Stimulated activated CD4-positive, alpha-beta T cell treated with anti-CD3 and anti-CD28 coated beads, Interleukin-2, amount 100 ng/mL, for 4 hours (primary cell): ENCODE results near the gene SULT2B1.
"Not testable (repeated sequence)": the region's sequence is repeated elsewhere in the genome, so short reads cannot be mapped to it uniquely, and the experiment has no call there.

Experiments used
- DNase-seq: peaks from one replicate; pipeline ENCODE4 v3.0.0-alpha.2; 2020; ENCODE audit warnings: low read depth

The SULT2B1 gene

DNA sequence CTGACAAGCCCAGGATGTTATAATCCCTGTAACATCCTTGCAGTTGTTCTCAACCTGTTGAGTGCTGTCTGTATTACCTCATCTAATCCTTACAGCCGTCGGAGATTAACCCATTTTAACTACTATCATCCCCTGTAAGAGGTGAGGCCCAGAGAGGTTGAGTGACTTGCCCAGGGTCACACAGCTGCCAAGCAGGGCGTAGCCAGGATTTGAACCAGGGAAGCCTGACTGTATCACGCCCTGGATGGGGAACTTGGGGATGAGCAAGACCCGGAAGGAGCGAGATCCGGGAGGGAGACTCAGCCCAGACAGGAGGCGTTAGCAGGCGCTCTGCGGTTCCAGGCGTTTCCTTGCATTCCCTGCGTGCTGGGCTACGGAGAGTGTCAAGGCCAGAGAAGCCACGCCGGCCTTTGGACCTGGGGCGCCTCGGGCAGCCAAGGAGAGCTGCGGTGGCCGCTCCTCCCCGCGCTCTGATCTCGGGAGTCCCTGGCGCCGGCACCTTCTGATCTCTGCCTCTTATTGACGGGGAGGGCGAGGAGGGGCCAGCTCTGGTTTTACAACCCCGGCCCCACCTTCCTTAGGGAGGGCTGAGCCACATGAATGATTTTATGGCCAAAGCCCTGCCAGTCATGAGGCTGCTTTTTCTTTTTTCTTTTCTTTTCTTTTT is 6.2 kb downstream of the SULT2B1 start:
- no peak for DNase-seq

DNA sequence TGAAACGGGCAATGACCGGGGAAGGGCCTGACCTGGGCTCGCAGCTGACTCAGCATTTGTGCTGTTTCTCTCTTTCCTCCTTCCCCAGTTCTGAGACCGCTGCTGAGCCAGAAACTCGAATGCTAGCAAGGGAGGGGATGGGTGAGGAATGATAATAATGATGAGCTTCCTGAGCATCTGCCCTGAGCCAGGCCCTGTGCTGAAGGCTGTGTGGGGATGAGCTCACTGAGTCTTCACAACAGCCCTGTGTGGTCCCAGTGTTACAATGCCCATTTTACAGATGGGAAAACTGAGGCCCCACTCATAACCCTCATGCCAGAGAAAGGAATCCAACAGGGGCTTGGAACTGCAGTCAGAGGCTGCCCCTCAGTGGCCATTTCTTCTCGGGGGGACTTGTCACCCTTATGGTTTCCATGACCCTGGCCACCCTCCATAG is 8.1 kb downstream of the SULT2B1 start:
- DNase-seq, result no peak

DNA sequence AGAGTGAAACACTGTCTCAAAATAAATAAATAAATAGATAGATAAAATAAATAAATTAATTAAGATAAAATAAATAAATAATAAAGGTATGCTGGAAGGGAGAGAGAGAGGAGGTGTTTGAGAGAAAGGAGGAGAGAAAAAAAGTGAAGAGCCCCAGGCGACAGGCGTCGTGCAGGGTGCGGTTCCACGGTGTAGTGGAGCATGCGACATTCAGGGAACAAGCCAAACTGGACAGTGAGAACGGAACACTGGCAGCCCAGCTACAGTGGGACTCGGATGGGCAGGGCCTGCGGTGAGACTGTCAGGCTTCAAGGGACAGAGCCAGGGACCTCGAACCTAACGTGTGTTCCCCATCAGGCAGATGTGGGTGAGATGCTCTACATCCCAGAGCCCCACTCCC is 9.4 kb downstream of the SULT2B1 start:
- DNase-seq, result no peak

DNA sequence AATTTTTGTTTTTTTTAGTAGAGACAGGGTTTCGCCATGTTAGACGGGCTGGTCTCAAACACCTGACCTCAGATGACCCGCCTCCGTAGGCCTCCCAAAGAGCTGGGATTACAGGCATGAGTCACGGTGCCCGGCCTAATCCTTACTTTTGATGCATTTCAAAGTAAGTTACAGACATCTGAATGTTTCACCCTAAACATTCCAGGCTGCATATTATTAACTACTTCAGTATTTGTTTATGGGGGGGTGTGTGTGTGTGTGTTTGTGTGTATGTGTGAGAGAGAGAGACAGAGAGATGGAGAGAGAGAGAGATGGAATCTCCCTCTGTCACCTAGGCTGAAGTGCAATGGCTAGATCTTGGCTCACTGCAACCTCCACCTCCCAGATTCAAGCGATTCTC is 13.1 kb downstream of the SULT2B1 start:
- DNase-seq, result no peak

DNA sequence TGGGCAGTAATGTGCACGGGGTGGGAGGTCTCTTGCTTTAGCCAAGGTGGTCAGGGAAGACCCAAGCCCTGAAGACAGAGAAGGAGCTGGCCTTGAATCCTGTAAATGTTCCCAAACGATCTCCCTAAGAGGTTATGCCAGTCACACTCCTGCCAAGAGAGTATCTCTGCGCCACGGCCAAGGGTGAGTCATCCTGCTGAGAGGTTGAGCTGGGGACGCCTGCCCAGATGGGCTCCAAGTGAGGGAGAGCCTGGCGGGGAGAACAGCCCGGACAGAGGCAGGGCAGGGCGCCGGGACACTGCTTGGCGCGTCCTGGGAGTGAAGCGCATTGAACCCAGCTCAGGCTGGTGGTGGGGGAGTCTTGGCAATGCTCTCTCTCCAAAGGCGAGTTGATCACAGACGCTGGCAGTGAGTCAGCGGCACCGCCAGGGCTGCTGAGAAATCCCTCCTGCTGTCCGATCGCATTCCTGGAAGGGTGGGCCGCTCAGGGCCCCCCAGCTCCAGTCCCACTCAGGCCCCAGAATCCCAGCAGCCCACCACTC is 16.4 kb downstream of the SULT2B1 start:
- no peak for DNase-seq

DNA sequence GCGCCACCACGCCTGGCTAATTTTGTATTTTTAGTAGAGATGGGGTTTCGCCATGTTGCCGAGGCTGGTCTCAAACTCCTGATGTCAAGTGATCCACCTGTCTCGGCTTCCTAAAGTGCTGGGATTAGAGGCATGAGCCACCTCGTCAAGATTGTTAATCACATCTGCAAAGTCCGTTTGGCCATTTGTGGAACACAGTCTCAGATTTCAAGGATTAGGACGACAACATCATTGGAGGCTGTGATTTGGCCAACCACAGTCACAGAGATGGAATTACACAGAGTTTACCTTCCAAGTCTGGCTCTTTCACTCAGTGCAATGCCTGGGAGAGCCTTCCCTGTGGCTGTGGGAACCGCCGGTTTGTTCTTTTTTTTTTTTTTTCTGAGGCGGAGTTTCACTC is 17.8 kb downstream of the SULT2B1 start:
- no peak for DNase-seq

DNA sequence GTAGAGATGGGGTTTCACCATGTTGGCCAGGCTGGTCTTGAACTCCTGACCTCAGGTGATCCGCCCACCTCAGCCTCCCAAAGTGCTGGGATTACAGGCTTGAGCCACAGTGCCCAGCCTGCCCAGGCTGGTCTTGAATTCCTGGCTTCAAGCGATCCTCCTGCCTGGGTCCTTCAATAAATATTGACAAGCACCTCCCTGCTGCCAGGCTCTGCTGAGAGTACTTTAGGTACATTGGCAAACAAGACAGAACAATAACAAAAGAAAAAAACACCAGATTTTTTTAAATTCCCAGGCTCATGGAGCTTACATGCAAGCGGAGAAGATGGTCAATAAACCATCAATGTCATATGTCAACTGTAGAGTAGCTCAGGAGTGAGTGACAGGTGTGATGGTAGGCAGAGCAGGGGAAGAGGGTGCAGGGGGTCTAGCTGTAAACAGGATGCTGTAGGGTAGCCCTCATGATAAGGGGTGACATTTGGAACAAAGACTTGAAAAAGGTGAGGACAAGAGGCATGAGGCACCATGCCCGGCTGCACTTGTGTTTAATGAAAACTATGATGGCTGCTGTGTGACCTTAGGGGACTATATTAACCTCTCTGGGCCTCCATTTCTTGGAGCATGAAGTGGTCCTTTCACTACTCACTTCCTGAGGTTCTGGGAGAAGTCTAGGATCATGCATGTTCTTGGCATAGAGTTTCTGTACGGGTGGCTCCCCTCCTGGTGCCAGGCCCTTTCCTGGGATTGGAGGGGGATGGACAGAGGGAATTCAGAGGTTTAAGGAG is 19.6 kb downstream of the SULT2B1 start:
- no peak for DNase-seq

DNA sequence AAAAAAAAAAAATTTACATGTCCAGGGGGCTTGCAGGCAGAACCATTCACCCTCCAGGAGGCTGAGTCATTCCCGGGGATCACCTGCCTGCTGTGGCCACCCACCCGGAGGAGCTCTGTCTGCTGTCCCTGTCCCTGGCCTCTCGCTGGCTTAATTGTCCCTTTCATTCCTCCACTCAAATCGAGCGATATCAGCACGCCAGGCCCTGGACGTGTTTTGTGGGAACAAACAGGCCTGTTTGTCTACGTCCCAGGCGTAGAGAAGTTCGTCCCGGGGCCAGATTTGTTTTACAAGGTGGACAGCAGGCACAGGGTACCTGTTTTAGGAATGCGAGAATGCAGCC is 21.2 kb downstream of the SULT2B1 start:
- no peak for DNase-seq

DNA sequence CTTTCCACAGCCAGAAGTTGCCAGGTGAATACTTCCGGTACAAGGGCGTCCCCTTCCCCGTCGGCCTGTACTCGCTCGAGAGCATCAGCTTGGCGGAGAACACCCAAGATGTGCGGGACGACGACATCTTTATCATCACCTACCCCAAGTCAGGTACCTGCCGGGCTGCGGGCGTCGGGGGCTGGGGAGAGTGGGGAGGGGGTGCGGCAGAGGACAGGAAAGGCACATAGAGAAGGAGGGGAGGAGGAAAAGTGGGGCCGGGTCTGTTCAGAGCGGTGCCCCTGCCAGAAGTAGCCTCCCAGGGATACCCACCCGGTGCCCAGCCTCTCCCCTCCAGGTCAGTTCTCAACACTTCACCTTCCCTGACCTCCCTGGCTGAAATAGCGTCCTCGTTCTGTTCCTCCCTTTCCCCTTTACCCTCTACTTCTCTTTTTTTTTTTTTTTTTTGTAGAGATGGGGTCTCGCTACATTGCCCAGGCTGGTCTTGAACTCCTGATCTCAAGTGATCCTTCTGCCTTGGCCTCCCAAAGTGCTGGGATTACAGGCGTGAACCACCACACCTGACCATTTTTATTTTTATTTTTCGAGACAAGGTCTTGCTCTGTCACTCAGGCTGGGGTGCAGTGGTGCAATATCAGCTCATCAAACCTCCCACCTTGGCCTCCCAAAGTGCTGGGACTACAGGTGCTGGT is 24.1 kb downstream of the SULT2B1 start:
- no peak for DNase-seq

DNA sequence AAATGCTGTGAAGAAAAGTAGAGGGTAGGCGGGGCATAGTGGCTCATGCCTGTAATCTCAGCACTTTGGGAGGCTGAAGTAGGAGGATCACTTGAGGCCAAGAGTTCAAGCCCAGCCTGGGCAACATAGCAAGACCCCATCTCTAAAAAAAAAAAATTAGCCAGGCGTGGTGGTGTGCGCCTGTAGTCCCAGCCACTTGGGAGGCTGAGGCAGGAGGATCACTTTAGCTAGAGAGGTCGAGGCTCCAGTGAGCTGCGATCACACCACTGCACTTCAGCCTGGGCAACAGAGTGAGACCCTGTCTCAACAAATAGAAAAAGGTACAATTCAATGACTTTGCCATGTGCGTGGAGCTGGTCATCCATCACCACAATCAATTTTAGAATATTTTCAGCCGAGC is 25.9 kb downstream of the SULT2B1 start:
- not testable (repeated sequence) for DNase-seq

DNA sequence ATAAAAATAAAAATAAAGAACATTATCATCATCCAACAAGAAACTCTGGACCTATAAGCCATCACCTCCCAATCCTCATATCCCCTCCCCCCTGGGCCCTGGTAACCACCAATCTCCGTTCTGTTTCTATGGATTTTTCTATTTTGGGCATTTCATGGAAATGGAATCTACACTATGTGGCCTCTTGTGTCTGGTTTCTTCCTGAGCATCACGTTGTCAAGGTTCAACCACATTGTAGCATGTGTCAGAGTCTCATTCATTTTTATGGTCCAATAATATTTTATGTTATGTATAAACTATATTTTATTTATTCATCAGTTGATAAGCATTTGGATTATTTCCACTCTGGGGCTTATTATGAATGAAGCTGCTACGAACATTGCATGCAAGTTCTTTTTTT is 26.9 kb downstream of the SULT2B1 start:
- DNase-seq, result no peak

DNA sequence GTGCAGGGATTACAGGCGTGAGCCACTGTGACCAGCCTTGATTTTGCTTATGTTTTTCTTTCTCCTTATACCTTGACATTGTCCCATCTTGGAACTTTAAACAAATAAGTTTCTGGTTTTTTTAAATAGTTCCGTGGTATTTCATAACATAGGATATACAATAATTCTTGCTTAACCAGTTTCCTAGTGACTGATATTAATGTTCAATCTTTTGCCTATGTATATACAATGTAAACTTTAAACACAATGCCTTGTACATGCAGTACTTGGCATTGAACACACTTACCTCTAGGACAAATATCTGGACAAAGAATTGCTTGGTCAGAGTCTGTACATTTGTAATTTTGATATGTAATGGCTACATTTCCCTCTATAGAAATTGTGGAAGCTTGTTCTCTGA is 30.2 kb downstream of the SULT2B1 start:
- DNase-seq, result no peak

DNA sequence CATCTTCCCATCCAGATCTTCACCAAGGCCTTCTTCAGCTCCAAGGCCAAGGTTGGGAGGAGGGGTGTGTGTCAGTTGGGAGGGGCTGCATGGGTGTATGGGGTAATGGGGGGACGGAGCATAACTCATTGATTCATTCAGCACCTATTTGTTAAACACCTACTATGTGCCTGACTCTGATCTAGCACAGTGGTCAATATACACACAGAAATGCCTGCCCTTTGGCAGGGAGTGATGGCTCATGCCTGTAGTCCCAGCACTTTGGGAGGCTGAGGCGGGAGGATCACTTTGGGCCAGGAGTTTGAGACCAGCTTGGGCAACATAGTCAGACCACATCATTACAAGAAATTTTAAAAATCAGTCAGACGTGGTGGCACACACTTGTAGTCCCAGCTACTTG is 35.4 kb downstream of the SULT2B1 start:
- no peak for DNase-seq

DNA sequence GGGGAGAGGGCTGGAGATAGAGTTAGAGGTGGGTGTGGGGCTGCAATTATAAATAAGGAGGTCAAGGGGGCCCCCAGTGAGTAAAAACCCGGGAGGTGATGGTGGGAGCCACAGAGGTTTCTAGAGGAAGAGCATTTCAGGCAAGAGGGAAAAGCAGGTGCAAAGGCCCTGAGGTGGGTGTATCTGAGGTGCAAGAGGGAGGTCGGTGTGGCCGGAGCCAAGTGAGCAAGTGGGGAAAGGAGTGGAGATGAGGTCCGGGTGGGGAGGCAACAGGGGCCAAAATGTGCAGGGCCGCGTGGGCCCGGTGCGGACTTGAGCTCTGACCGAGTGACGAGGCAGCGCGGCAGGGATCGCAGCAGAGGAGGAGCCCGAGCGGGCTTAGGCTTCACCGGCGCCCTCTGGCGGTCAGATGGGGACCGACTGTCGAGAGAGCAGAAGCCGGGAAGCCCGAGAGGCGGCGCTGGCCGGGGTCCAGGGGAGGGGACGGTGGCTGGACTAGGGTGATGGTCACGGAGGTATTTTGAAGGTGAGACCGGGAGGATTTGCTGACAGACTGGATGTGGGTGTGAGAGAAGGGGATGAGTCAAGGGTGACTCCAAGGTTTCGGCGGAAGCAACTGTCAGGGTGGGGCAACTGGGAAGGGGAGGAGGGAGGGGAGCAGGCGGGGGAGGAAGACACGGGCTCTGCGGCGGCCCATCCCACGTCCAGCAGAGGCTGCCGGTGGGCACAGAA is 36.9 kb downstream of the SULT2B1 start:
- peak; percentile 73 for DNase-seq

DNA sequence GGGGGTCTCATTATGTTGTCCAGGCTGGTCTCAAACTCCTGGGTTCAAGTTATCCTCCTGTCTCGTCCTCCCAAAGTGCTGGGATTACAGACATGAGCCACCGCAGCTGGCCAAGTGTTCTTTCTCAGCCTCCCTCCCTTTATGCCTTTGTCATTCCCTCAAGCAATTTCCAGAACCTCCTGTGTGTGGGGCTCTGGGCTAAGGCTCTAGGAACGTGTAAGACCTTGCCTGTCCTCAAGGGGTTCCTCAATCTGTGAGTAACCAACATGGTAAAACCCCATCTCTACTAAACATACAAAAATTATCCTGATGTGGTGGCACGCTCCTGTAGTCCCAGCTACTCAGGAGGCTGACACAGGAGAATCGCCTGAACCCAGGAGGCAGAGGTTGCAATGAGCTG is 39.0 kb downstream of the SULT2B1 start:
- no peak for DNase-seq

DNA sequence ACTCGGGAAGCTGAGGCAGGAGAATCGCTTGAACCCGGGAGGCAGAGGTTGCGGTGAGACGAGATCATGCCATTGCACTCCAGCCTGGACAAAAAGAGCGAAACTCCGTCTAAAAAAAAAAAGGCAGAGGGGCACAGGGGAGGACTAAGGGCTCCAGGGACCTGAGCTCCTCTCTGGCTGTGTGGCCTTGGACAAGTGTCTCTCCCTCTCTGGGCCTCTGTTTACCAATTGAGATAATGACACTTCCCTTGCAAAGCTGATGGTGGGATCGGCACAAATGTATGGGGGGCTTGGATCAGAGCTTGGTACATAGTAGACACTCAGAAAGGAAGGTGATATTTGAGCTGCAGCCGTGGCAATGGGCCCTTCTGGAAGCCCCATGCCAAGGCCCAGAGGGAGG is 43.2 kb downstream of the SULT2B1 start:
- DNase-seq, result no peak

DNA sequence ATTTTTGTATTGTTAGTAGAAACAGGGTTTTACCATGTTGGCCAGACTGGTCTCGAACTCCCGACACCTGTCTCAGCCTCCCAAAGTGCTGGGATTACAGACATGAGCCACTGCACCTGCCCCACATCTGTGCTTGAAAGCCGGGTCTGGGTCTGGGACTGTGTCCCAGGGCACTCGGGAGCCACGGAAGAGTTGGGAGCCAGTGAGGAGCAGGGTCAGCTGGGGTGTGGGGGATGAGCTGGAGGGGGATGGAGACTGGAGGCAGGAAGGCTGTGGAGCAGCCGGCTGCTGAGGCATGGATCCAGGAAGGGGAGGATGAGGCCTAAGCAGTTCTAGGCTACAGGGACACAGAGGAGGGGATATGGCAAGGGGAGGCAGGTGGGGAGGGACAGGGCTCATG is 43.9 kb downstream of the SULT2B1 start:
- DNase-seq, result no peak

DNA sequence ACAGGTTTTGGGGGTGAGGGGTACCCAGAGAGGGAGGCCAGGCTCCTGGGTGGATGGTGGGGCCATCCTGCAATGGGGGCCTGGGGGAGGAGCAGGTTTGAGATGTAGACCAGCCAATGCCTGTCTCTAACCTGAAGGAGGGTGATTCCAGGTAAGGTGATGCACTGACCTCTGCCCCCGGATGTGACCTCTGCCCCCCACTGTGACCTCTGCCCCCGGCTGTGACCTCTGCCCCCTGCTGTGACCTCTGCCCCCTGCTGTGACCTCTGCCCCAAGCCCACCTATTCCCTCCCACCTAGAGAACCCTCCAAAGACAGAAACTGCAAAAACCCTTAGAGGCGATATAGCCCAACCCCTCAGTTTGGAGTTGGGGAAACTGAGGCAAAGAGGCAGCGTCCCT is 44.3 kb downstream of the SULT2B1 start:
- DNase-seq, result no peak

DNA sequence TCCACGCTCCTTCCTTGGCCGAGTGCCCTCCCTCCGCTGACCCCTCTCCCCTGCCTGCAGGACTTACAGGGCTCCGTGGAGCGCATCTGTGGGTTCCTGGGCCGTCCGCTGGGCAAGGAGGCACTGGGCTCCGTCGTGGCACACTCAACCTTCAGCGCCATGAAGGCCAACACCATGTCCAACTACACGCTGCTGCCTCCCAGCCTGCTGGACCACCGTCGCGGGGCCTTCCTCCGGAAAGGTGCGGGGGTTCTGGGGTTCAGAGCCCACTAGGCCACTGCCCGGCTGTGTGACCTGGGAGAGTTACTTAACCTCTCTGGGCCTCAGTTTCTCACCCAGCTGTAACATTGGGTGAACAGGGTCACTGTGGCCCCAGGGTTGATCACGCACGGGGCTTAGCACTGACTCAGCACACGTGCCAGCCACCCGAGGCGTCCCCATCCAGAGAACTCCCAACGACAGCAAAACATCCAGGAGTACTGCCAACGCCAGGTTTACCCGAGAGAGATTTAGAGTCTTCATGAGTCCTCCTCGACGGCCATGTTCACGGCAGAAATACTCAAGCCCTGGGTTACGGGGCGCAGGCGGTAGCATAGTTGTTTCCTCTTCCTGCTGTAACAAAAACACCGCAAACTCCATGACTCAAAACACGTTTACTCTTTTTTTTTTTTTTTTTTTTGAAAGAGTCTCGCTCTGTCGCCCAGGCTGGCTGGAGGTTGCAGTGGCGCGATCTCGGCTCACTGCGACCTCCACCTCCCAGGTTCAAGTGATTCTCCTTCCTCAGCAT is 44.9 kb downstream of the SULT2B1 start:
- DNase-seq, result no peak

DNA sequence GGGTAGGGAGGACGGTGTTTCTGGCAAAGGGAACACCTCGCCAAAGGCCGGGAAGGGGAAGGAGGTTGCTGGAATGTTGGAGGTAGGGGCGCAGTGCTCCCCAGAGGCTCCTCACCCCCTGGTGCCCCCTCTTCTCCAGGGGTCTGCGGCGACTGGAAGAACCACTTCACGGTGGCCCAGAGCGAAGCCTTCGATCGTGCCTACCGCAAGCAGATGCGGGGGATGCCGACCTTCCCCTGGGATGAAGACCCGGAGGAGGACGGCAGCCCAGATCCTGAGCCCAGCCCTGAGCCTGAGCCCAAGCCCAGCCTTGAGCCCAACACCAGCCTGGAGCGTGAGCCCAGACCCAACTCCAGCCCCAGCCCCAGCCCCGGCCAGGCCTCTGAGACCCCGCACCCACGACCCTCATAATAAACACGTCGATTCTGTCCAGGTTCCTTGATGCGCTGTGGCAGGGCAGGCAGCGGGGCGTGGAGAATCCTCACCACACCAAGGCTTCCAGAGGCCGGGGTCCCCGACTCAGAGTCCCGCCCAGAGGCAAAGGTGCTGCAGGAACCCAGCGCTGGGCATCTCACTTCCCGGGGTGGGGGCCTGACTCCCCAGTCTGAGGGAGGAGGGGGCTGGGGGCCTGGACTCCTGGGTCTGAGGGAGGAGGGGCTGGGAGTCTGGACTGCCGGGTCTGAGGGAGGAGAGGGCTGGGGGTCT is 47.2 kb downstream of the SULT2B1 start:
- DNase-seq, result no peak
